Cardiac muscle cell (in vitro differentiated cells and primary cell): ENCODE measurements around the gene IGDCC3. TPM values are rescaled to one million over a fixed set of nuclear protein-coding genes. Genes with fewer than 3 reads are reported as not detected.

Source experiments
- DNase-seq, 2 donors: peaks; one replicate each; pipeline versions ENCODE4 v3.0.0 to v3.0.0-alpha.2; 2010 to 2017; ENCODE audit warnings: low read depth in 1 of 2, low spot score in 1 of 2
- H3K27ac ChIP-seq: fragments of 200-600 bp; sonication (generic); 2 replicates; pipeline ENCODE4 v1.5.1; 2016
- H3K27me3 ChIP-seq: fragments of 200-600 bp; sonication (generic); 2 replicates; pipeline ENCODE4 v1.6.0; 2016; ENCODE audit warnings: control low read depth
- H3K36me3 ChIP-seq: fragments of 200-600 bp; sonication (generic); 2 replicates; pipeline ENCODE4 v1.5.1; 2016; ENCODE audit warnings: control low read depth
- H3K4me1 ChIP-seq: fragments of 200-600 bp; sonication (generic); 2 replicates; pipeline ENCODE4 v1.8.1; 2017; ENCODE audit warnings: low read depth, mild to moderate bottlenecking, mixed run types
- H3K4me3 ChIP-seq: fragments of 200-600 bp; sonication (generic); 2 replicates; pipeline ENCODE4 v1.5.1; 2016; ENCODE audit warnings: mild to moderate bottlenecking
- H3K9me3 ChIP-seq: fragments of 200-600 bp; sonication (generic); 2 replicates; pipeline ENCODE4 v1.5.1; 2017; ENCODE audit warnings: low read depth, mild to moderate bottlenecking, control low read depth
- CTCF ChIP-seq: IDR thresholded peaks from 2 replicates; pipeline ENCODE4 v1.5.1; 2012; ENCODE audit warnings: low read depth, mild to moderate bottlenecking, low read length
- polyA plus RNA-seq: library from polyadenylated mRNA; unstranded; fragments of >200 nt; fragmentation: Nextera tagmentation; extraction: Ambion mirVana; gene quantifications from 2 replicates; pipeline ENCODE4 v1.2.1, GENCODE V29; 2016
- total RNA-seq: library from RNA; depleted of rRNA; stranded (reverse); fragments of >200 nt; gene quantifications from 2 replicates; pipeline ENCODE4 v1.2.3, GENCODE V29; 2016

IGDCC3 gene
- total and polyA plus RNA-seq, 2 experiments from 2014 or later, result 41.1 to 54.6 TPM

DNA sequence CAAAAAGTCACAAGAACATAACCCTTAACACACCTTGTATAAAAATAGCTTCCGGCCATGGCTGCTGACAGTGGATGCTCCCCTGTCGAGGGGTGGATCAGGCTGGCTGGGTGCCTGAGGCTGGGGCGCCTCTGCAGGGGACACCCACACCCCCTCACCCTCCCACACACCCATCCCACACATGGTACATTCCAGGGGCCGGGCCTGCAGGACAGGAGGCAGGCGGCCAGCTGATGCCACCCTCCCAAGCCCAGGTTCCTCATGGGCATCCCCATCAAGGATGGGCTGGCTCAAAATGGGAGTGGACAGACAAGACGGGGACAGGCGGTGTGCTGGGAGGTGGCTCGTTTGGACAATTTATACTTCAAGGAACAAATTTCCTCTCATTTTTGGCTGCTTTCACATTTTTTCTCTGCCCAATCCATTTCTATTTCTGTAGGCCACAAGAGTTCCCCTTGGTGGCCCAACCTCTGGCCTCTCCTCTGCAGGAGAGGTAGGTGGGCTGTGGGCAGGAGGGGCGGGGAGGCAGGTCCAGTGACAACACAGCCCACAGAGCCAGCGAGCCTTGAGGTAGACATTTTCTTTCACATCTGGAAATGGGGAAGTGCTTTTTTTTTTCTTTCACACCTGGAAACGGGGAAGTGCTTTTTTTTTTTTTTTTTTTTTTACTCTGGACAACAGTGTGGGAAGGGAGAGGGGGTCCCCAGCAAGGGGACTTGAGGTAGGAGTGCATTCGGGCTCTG lies 50.0 kb downstream of the IGDCC3 start:
- Histone ChIP-seq H3K4me3 (no peak overlapping the region), H3K27ac (no peak overlapping the region), H3K9me3 (no peaks in the 10 kb centered on the region), H3K27me3 (no peaks in the 10 kb centered on the region), H3K4me1 (no peaks in the 10 kb centered on the region), H3K36me3 (no peaks in the 10 kb centered on the region)
- no peak for TF ChIP-seq CTCF
- no peak for DNase-seq

DNA sequence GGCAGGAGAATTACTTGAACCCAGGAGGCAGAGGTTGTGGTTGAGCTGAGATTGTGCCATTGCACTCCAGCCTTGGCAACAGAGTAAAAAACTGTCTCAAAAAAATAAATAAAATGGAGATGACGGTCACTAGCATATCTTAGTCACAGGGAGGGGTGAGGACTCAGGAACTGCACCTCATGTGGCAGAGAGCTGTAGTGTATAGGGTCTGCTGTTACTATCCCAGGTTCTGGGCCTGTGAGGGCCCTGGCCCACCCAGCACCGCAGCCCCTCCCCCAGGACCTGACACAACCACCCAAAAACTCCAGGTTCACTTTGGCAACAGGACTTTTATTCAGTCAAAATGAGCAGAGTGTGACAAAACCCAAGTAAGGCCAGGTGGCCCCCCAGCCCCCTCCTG lies 51.0 kb downstream of the IGDCC3 start:
- TF ChIP-seq CTCF, result no peak
- Histone ChIP-seq H3K36me3 (no peaks in the 10 kb centered on the region), H3K27me3 (no peaks in the 10 kb centered on the region), H3K4me1 (no peaks in the 10 kb centered on the region), H3K27ac (no peak overlapping the region), H3K9me3 (no peaks in the 10 kb centered on the region), H3K4me3 (no peak overlapping the region)
- no peak for DNase-seq

GRCh38 chr15:65326117-65326526 lies 51.7 kb downstream of the IGDCC3 start:
- H3K4me3 ChIP-seq, result no peak overlapping the region
- no peaks in the 10 kb centered on the region for H3K27me3 ChIP-seq
- no peak for TF ChIP-seq CTCF
- H3K9me3 ChIP-seq, result no peaks in the 10 kb centered on the region
- no peaks in the 10 kb centered on the region for H3K4me1 ChIP-seq
- peak overlapping the region; percentile 39 for H3K27ac ChIP-seq
- DNase-seq, result peak; percentile 52 to 55
- no peaks in the 10 kb centered on the region for H3K36me3 ChIP-seq

- peak; percentile 68 to 81 for DNase-seq
- Histone ChIP-seq H3K27ac (no peak overlapping the region), H3K4me1 (no peaks in the 10 kb centered on the region), H3K36me3 (no peaks in the 10 kb centered on the region), H3K27me3 (no peaks in the 10 kb centered on the region), H3K4me3 (no peak overlapping the region), H3K9me3 (no peaks in the 10 kb centered on the region)
- no peak for TF ChIP-seq CTCF
Observed at GRCh38 chr15:65323071-65323511, 54.7 kb downstream of the IGDCC3 start.

- peak; percentile 76 for TF ChIP-seq CTCF
- H3K27me3 ChIP-seq, result no peaks in the 10 kb centered on the region
- H3K4me3 ChIP-seq, result no peak overlapping the region
- no peaks in the 10 kb centered on the region for H3K4me1 ChIP-seq
- no peaks in the 10 kb centered on the region for H3K36me3 ChIP-seq
- DNase-seq, result peak; percentile 86 to 87
- H3K27ac ChIP-seq, result no peak overlapping the region
- no peaks in the 10 kb centered on the region for H3K9me3 ChIP-seq
Observed at GRCh38 chr15:65318870-65319356, 58.9 kb downstream of the IGDCC3 start.
